ENCODE measurements around the gene MPDU1.

The MPDU1 gene

GRCh38 chr17:7557147-7557764 lies 26.4 kb upstream of the MPDU1 start:
- H3K36me3 ChIP-seq (ENCODE audit: insufficient read depth, low read length), result no peaks in the 10 kb centered on the region
- H3K4me1 ChIP-seq (ENCODE audit: insufficient read depth, low read length), result peaks cover 12% of the 10 kb centered on the region
- peak overlapping the region; percentile 39; the same call in 1 of the 2 replicates for H3K9ac ChIP-seq (ENCODE audit: low read depth, low read length)
- no peaks in the 10 kb centered on the region for H3K9me3 ChIP-seq (ENCODE audit: control insufficient read depth, insufficient read depth, low read length)

GRCh38 chr17:7557775-7558543 lies 25.7 kb upstream of the MPDU1 start:
- H3K4me1 ChIP-seq (ENCODE audit: insufficient read depth, low read length), result peaks cover 17% of the 10 kb centered on the region
- peak overlapping the region; percentile 39 for H3K9ac ChIP-seq (ENCODE audit: low read depth, low read length)
- no peaks in the 10 kb centered on the region for H3K36me3 ChIP-seq (ENCODE audit: insufficient read depth, low read length)
- no peaks in the 10 kb centered on the region for H3K9me3 ChIP-seq (ENCODE audit: control insufficient read depth, insufficient read depth, low read length)

- Histone ChIP-seq H3K36me3 (ENCODE audit: insufficient read depth, low read length) (peaks cover 1% of the 10 kb centered on the region), H3K9me3 (ENCODE audit: control insufficient read depth, insufficient read depth, low read length) (no peaks in the 10 kb centered on the region), H3K9ac (ENCODE audit: low read depth, low read length) (peak within 1 kb of the TSS; percentile 39), H3K4me1 (ENCODE audit: insufficient read depth, low read length) (peaks cover 17% of the 10 kb centered on the region)
Observed at GRCh38 chr17:7558544-7559319, 24.9 kb upstream of the MPDU1 start, which contains the start of gene TNFSF13. TSS of gene TNFSF13 (plus strand) at chr17:7558750. CDS start at chr17:7559040, 290 bp downstream.

- Histone ChIP-seq H3K9me3 (ENCODE audit: control insufficient read depth, insufficient read depth, low read length) (no peaks in the 10 kb centered on the region), H3K36me3 (ENCODE audit: insufficient read depth, low read length) (peaks cover 8% of the 10 kb centered on the region), H3K9ac (ENCODE audit: low read depth, low read length) (peak overlapping the region; percentile 35; the same call in 1 of the 2 replicates), H3K4me1 (ENCODE audit: insufficient read depth, low read length) (peaks cover 17% of the 10 kb centered on the region)
Observed at GRCh38 chr17:7559320-7560171, 24.1 kb upstream of the MPDU1 start.

GRCh38 chr17:7560172-7561027 lies 23.3 kb upstream of the MPDU1 start:
- Histone ChIP-seq H3K9me3 (ENCODE audit: control insufficient read depth, insufficient read depth, low read length) (no peaks in the 10 kb centered on the region), H3K4me1 (ENCODE audit: insufficient read depth, low read length) (peaks cover 17% of the 10 kb centered on the region), H3K9ac (ENCODE audit: low read depth, low read length) (peak overlapping the region; percentile 90; the same call in 1 of the 2 replicates), H3K36me3 (ENCODE audit: insufficient read depth, low read length) (peaks cover 14% of the 10 kb centered on the region)

GRCh38 chr17:7561028-7561575 lies 22.6 kb upstream of the MPDU1 start:
- Histone ChIP-seq H3K4me1 (ENCODE audit: insufficient read depth, low read length) (peaks cover 17% of the 10 kb centered on the region), H3K9ac (ENCODE audit: low read depth, low read length) (peak overlapping the region; percentile 90), H3K36me3 (ENCODE audit: insufficient read depth, low read length) (peaks cover 19% of the 10 kb centered on the region), H3K9me3 (ENCODE audit: control insufficient read depth, insufficient read depth, low read length) (no peaks in the 10 kb centered on the region)

GRCh38 chr17:7561589-7562207 lies 22.0 kb upstream of the MPDU1 start, which contains the start of gene SENP3:
TSS of gene SENP3 (plus strand) at chr17:7561919. CDS start at chr17:7563077, 1,158 bp downstream.
- Histone ChIP-seq H3K36me3 (ENCODE audit: insufficient read depth, low read length) (peaks cover 23% of the 10 kb centered on the region), H3K9ac (ENCODE audit: low read depth, low read length) (peak within 1 kb of the TSS; percentile 90), H3K4me1 (ENCODE audit: insufficient read depth, low read length) (peaks cover 17% of the 10 kb centered on the region), H3K9me3 (ENCODE audit: control insufficient read depth, insufficient read depth, low read length) (no peaks in the 10 kb centered on the region)

- Histone ChIP-seq H3K36me3 (ENCODE audit: insufficient read depth, low read length) (peaks cover 24% of the 10 kb centered on the region), H3K9ac (ENCODE audit: low read depth, low read length) (peak overlapping the region; percentile 90), H3K9me3 (ENCODE audit: control insufficient read depth, insufficient read depth, low read length) (no peaks in the 10 kb centered on the region), H3K4me1 (ENCODE audit: insufficient read depth, low read length) (peaks cover 17% of the 10 kb centered on the region)
Observed at GRCh38 chr17:7562208-7562605, 21.4 kb upstream of the MPDU1 start.

GRCh38 chr17:7563115-7563869 lies 20.4 kb upstream of the MPDU1 start:
- Histone ChIP-seq H3K4me1 (ENCODE audit: insufficient read depth, low read length) (peaks cover 12% of the 10 kb centered on the region), H3K9ac (ENCODE audit: low read depth, low read length) (no peak overlapping the region), H3K36me3 (ENCODE audit: insufficient read depth, low read length) (peaks cover 24% of the 10 kb centered on the region), H3K9me3 (ENCODE audit: control insufficient read depth, insufficient read depth, low read length) (no peaks in the 10 kb centered on the region)

- Histone ChIP-seq H3K36me3 (ENCODE audit: insufficient read depth, low read length) (peaks cover 31% of the 10 kb centered on the region), H3K4me1 (ENCODE audit: insufficient read depth, low read length) (peaks cover 7% of the 10 kb centered on the region), H3K9ac (ENCODE audit: low read depth, low read length) (no peak overlapping the region), H3K9me3 (ENCODE audit: control insufficient read depth, insufficient read depth, low read length) (no peaks in the 10 kb centered on the region)
Observed at GRCh38 chr17:7569571-7569970, 14.1 kb upstream of the MPDU1 start.

- Histone ChIP-seq H3K9me3 (ENCODE audit: control insufficient read depth, insufficient read depth, low read length) (no peaks in the 10 kb centered on the region), H3K4me1 (ENCODE audit: insufficient read depth, low read length) (peaks cover 11% of the 10 kb centered on the region), H3K36me3 (ENCODE audit: insufficient read depth, low read length) (peaks cover 33% of the 10 kb centered on the region), H3K9ac (ENCODE audit: low read depth, low read length) (no peak overlapping the region)
Observed at GRCh38 chr17:7570351-7570750, 13.3 kb upstream of the MPDU1 start.

GRCh38 chr17:7572338-7572587 lies 11.4 kb upstream of the MPDU1 start:
- H3K36me3 ChIP-seq (ENCODE audit: insufficient read depth, low read length), result peaks cover 42% of the 10 kb centered on the region
- peaks cover 11% of the 10 kb centered on the region for H3K4me1 ChIP-seq (ENCODE audit: insufficient read depth, low read length)
- H3K9me3 ChIP-seq (ENCODE audit: control insufficient read depth, insufficient read depth, low read length), result no peaks in the 10 kb centered on the region
- peak overlapping the region; percentile 57 for H3K9ac ChIP-seq (ENCODE audit: low read depth, low read length)

All from ES-I3 (cell line).